Measurements from ENCODE around the gene C1orf185. TPM values are rescaled to one million over a fixed set of nuclear protein-coding genes. Genes with fewer than 3 reads are reported as not detected.
"Not testable (repeated sequence)": the region's sequence is repeated elsewhere in the genome, so short reads cannot be mapped to it uniquely, and the experiment has no call there.

C1orf185 gene
- total RNA-seq, 1 experiment from 2014 or later, result not detected

DNA sequence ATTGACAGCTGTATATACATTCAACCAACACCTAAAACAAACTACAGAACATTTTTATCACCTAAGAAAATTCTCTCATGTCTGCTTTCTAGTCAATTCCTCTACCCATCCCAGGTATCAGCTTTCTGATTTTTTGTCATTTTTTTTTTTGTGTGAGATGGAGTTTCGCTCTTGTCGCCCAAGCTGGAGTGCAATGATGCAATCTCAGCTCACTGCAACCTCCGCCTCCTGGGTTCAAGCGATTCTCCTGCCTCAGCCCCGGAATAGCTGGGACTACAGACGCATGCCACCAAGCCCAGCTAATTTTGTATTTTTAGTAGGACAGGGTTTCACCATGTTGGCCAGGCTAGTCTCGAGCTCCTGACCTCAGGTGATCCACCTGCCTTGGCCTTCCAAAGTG, 25.1 kb downstream of the C1orf185 start:
- in situ Hi-C loops (cut with HindIII; ENCODE audit: low sequenced_read_pairs); DNase-seq (ENCODE audit: low spot score): not testable (repeated sequence)

DNA sequence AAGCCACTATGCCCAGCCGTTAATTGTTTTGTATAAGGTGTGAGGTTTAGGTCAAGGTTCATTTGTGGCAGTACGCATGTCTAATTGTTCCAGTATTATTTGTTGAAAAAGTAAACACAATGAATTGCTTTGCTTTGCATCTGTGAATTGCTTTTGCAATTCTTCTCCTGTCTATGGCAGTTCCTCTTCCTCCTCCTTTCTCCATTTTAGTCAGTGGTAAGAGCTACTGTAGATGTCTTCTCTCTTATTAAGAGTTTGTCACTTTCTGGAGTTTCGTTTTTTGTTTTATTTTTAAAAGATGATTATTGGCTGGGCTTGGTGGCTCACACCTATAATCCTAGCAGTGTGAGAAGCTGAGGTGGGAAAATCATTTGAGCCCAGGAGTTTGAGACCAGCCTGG, 29.2 kb downstream of the C1orf185 start:
- DNase-seq (ENCODE audit: low spot score), result no peak
- in situ Hi-C loops (cut with HindIII; ENCODE audit: low sequenced_read_pairs), result no loop called here

DNA sequence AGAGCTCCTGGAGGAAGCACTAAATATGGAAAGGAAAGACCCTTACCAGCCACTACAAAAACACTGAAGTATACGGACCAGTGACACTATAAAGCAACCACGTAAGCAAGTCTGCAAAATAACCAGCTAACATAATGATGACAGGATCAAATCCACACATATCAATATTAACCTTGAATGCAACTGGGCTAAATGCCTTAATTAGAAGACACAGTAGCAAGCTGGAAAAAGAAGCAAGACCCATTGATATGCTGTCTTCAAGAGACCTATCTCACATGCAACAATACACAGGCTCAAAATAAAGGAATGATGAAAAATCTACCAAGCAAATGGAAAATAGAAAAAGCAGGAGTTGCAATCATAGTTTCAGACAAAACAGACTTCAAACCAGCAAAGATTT, 31.0 kb downstream of the C1orf185 start:
- no peak for DNase-seq (ENCODE audit: low spot score)
- in situ Hi-C loops (cut with HindIII; ENCODE audit: low sequenced_read_pairs), result no loop called here

DNA sequence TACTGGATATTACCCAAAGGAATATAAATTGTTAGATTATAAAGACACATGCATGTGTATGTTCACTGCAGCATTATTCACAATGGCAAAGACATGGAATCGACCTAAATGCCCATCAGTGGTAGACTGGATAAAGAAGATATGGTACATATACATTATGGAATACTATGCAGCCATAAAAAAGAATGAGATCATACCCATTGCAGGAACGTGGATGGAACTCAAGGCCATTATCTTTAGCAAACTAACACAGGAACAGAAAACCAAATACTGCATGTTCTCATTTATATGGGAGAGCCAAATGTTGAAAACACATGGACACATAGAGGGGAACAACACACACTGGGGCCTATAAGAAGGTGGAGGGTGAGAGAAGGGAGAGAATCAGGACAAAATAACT, 35.7 kb downstream of the C1orf185 start:
- in situ Hi-C loops (cut with HindIII; ENCODE audit: low sequenced_read_pairs); DNase-seq (ENCODE audit: low spot score): not testable (repeated sequence)

DNA sequence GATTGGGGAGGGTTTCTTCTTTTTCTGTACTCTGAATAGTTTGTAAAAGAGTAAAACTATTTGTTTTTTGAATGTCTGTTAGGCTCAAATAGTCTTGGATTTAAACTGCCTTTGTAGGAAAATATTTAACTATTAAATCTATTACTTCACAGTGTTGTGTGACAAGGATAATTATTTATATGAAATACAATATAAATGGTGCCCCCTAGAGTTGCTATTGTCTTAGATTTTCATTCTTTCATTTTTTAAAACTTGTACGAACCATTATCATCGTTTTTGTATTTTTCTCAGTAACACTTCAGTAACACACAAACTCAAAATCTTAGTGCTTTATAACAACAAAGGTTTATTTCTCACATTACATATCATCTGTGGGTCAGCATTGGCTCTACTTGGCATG, 37.4 kb downstream of the C1orf185 start:
- no peak for DNase-seq (ENCODE audit: low spot score)
- in situ Hi-C loops (cut with HindIII; ENCODE audit: low sequenced_read_pairs), result no loop called here

DNA sequence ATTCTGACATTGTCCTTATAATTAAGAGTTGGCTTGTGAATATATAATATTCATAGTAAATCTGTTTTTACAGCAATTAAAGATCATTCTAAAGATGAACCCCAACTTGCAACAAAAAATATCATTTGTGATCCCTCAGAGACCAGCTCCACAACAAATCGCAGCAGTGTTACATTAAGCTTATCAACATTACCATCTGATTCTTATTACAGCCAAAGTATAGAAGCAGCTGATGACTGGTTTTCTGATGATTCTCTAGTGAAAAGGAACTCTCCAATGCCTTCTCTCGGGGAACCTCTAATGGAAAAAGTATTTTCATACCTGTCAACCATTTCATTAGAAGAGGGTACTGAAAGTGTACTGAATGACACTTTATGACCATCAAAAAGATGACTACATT, 45.4 kb downstream of the C1orf185 start:
- DNase-seq (ENCODE audit: low spot score), result no peak
- in situ Hi-C loops (cut with HindIII; ENCODE audit: low sequenced_read_pairs), result no loop called here

DNA sequence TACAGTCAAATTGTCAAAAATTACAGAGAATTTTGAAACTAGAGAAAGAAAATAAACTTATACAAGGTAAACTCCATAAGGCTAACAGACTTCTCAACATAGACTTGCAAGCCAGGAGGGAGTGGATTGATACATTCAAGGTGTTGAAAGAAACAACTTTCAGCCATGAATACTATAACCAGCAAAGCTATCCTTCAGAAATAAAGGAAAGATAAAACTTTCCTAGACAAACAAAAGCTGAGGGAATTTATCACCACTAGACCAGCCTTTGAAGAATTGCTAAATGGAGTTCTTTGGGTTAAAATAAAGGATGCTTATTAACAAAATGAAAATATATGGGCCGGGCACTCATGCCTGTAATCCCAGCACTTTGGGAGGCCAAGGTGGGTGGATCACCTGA, 52.7 kb downstream of the C1orf185 start:
- no peak for DNase-seq (ENCODE audit: low spot score)
- in situ Hi-C loops (cut with HindIII; ENCODE audit: low sequenced_read_pairs), result no loop called here

DNA sequence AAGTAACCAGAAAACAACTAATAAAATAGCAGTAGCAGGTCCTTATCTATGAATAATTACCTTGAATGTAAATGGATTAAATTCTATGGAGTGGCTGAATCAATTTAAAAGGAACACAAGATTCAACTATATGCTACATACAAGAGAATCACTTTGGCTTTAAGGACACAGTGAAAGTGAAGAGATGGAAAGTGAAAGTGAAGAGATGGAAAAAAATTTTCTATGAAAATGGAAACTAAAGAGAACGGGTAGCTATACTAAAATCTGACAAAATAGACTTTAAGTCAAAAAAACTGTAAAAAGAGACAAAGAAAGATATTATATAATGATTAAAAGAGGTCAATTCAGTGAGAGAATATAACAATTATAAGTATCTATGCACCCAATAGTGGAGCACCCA, 54.7 kb downstream of the C1orf185 start:
- in situ Hi-C loops (cut with HindIII; ENCODE audit: low sequenced_read_pairs), result no loop called here

DNA sequence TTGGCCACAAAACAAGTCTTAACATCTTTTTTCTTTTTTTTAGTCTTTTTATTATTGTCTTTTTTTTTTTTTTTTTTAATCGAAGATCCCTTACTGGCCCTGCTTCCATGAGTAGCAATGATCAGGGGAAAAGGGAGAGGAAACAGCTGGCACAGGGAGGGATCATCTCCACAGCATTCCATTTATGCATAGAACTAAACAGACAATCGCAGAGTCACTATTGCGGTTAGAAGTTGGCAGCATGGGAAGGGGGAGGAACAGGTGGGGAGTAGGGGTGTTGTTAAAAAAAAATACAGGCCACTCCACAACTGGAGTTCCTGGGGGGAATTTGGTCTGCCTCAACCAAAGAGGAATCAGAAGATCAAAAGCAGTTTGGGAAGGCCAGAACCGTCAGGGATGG, 55.4 kb downstream of the C1orf185 start:
- no peak for DNase-seq (ENCODE audit: low spot score)
- in situ Hi-C loops (cut with HindIII; ENCODE audit: low sequenced_read_pairs), result no loop called here

More for the DNA sequence above, 54.7 kb downstream of the C1orf185 start:
- DNase-seq (ENCODE audit: low spot score), result no peak

DNA sequence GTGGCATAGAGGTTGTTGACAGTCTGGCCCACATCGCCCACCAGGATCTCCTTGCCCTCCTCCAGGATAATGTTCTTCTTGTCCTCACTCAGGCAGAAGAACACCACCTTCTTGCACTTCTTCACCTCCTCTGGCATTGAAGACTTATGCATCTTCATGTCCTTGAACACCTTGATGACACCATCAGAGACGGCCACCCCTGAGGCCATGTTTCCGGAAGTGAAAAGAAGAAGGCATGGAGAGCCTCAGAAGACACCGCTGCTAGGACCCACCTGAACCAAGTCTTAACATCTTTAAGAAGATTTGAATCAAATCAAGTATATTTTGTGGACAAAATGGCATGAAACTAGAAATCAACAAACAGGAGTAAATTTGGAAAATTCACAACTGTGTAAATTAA, 56.2 kb downstream of the C1orf185 start:
- in situ Hi-C loops (cut with HindIII; ENCODE audit: low sequenced_read_pairs), result no loop called here
- no peak for DNase-seq (ENCODE audit: low spot score)

DNA sequence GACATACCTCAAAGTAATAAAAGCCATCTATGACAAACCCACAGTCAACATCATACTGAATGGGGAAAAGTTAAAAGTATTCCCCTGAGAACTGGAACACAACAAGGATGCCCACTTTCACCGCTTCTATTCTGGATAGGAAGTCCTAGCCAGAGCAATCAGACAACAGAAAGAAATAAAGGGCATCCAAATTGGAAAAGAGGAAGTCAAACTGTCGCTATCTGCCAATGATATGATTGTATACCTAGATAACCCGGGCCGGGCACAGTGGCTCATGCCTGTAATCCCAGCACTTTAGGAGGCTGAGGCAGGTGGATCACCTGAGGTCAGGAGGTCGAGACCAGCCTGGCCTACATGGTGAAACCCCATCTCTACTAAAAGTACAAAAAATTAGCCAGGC, 60.5 kb downstream of the C1orf185 start:
- in situ Hi-C loops (cut with HindIII; ENCODE audit: low sequenced_read_pairs); DNase-seq (ENCODE audit: low spot score): not testable (repeated sequence)

DNA sequence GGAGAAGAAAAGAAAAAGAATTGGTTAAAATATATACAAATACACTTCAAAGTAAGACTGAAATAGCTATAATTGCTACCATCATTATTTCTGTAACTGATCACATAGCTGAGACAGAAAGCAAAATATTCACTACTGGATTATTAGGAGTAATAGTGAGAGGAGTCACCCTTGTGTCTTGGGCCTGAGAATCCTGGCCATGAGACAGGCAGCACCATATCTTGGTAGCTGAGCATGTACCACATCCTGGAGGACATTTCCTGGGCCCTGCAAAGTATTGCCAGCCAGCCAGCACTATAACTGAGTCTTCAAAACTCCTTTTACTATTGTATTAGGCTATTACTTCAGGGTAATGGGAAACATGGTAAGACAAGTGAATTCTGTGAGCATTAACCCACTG, 63.5 kb downstream of the C1orf185 start:
- in situ Hi-C loops (cut with HindIII; ENCODE audit: low sequenced_read_pairs), result no loop called here
- no peak for DNase-seq (ENCODE audit: low spot score)

DNA sequence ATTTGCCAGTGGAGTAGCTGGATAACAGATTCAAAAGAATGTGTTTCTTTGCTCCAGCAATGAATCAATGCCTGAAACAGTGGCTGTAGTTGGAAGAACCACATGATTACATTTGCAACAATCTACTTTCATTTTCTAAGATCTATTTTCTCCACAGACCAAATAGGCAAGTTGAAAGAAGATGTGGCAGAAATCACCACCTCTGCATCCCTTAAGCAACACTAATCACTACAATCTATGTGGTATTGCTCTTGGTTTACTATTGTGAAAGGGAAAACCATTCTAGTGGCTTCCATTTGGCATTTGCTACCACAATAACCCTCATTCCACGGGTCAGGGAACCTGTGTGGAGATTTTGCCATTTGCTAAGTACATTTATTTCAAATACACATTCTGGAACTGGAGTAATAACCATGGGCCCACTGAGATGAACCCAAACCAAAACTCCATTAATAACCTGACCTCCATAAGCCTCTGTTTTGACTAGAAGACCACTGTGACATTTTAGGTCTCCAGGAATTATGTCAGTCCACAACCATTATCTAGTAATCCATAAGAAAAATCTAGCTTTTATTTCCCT, 66.3 kb downstream of the C1orf185 start:
- no peak for DNase-seq (ENCODE audit: low spot score)
- in situ Hi-C loops (cut with HindIII; ENCODE audit: low sequenced_read_pairs), result no loop called here

DNA sequence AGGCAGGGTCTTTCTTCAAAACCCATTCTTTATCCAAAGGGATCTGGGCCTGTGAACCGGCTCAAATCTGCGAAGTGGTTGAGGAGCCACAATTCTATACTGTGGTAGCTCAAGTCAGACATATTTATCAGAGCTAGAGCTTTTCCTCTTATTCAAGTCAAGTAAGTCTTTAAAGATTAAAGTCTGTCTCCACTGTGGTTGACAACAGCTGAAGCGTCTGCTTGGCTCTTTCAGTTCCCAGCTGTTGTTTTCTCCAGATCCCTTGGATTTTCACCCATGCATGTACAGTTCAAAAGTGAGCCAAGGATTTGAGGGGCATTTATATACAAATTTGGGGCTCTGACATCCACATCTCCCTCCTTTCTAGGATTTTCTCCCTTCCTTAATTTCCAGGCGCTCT, 66.9 kb downstream of the C1orf185 start:
- no peak for DNase-seq (ENCODE audit: low spot score)
- in situ Hi-C loops (cut with HindIII; ENCODE audit: low sequenced_read_pairs), result no loop called here

DNA sequence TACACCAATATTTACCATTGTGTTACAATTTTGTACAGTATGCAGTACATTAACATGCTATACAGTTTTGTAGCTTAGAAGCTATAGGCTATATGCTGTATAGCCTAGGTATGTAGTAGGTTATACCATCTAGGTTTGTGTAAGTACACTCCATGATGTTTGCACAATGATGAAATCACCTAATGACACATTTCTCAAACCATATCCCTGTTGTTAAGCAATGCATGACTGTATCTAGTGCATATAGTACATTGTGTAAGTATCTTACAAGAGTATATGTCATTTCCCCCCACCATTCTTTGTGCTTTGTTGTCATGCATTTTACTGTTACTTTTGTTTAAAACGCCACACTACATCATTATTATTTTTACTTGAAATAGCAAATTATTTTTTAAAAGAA, 68.3 kb downstream of the C1orf185 start:
- DNase-seq (ENCODE audit: low spot score), result no peak
- in situ Hi-C loops (cut with HindIII; ENCODE audit: low sequenced_read_pairs), result no loop called here

DNA sequence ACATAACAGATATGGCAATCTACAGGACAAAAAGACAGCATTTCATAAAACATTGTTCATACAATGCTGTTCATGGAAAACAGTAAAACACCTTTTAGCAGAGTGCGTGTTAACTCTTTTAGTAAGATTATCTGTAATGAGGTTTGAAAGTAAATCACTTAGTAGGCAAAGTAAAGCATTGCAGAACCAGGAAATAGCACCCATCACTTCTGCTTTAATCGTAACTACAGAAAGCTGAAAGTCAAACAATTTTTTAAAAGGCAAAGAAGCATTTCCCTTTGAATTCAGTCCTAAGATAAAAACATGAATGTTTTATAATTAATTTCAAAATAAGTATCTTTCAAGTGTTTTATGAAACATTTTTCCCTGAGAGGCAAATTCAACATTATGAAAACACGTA, 70.8 kb downstream of the C1orf185 start:
- in situ Hi-C loops (cut with HindIII; ENCODE audit: low sequenced_read_pairs), result no loop called here
- DNase-seq (ENCODE audit: low spot score), result no peak

DNA sequence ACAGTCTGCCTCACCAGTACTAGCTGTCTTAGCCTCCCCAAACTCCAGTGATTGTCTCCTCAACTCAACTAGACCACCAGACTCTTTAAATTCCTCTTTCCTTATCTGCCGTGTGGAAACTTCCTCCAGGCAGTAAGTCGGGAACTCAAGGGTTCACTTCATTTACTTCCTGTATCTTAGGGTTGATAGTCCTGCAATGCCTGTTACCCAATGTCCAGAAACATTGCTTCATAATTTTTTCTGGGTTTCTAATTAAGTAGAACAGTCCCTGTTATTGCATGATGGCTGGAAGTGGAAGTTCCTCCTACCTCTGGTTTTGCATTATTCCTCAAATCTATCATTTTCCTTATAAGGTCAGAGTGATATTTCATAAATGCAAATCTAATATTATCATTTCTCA, 73.2 kb downstream of the C1orf185 start:
- in situ Hi-C loops (cut with HindIII; ENCODE audit: low sequenced_read_pairs), result no loop called here
- DNase-seq (ENCODE audit: low spot score), result no peak

DNA sequence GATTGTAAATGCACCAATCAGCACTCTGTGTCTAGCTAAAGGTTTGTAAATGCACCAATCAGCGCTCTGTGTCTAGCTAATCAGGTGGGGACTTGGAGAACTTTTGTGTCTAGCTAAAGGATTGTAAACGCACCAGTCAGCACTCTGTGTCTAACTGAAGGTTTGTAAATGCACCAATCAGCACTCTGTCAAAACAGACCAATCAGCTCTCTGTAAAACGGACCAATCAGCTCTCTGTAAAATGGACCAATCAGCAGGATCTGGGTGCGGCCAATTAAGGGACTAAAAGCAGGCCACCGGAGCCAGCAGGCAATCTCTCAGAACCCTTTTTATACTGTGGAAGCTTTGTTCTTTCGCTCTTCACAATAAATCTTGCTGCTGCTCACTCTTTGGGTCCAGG, 76.0 kb downstream of the C1orf185 start:
- in situ Hi-C loops (cut with HindIII; ENCODE audit: low sequenced_read_pairs); DNase-seq (ENCODE audit: low spot score): not testable (repeated sequence)

DNA sequence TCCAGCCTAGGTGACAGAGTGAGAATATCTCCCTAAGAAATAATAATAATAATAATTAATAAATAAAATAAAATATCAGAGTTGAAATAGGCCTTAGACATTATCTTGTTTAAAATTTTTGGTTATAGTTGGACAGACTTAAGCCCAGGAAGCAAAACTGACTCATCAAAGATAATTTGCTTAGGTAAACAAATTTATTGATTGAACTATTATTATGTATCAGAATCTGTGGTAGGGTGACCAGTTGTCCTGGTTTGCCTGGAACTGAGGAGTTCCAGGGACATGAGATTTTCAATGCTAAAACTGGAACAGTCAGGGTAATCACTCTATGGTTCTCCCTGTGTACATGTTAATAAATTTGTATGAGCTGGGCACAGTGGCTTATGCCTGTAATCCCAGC, 86.2 kb downstream of the C1orf185 start:
- DNase-seq (ENCODE audit: low spot score), result no peak
- in situ Hi-C loops (cut with HindIII; ENCODE audit: low sequenced_read_pairs), result no loop called here

DNA sequence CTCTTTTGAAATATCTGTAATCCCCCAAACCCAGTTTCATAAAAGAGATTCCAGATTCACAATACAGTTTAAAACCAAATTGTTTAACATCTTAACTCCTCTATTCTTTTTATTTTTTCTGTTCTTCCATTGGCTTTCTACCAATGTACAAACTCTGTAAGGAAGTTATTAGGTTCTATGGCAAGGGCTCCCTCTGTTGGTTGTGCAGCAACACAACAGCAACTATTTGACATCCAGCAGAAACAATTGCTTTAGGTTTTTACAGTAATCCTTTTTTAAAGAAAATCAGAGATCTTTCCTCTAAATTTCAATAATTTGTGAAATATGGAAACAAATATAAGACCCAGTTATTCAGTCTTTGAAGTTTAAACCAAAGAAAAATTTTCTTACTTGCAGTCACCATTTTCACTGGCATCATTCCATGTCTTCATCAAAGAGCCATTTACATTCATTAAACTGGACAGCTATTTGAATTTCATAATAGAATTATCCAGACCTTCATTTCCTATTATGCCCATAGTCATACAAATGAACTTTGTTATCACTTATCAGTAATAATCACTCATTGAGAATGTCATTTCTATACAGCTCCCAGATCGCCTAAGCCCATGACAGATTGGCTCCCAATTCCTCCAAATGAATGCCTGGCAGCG, 87.5 kb downstream of the C1orf185 start:
- peak; percentile 66 for DNase-seq (ENCODE audit: low spot score)
- in situ Hi-C loops (cut with HindIII; ENCODE audit: low sequenced_read_pairs), result no loop called here

DNA sequence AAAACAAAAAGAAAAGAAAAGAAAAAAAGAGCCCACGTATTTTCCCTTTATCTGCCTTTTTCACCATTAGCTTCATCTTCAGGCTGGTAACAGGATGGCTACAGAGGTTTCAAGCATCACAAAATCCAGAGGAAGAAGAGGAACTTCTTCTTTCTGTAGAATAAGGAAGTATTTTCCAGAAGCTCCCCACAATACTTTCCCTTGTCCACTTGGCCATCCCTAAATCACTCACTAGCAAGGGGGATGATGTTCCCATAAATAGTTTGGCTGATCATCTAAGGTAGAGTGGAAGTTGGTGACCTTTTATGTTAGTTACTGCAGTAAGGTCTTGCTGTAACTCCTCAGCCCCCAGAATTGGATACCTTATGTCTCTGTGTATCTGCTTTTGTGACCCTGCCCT, 88.9 kb downstream of the C1orf185 start:
- in situ Hi-C loops (cut with HindIII; ENCODE audit: low sequenced_read_pairs), result no loop called here
- no peak for DNase-seq (ENCODE audit: low spot score)

Data from G401 (cell line).